ENCODE results near the gene STAB1. TPM values are rescaled to one million over a fixed set of nuclear protein-coding genes. Genes with fewer than 3 reads are reported as not detected.

Gene STAB1, protein sequence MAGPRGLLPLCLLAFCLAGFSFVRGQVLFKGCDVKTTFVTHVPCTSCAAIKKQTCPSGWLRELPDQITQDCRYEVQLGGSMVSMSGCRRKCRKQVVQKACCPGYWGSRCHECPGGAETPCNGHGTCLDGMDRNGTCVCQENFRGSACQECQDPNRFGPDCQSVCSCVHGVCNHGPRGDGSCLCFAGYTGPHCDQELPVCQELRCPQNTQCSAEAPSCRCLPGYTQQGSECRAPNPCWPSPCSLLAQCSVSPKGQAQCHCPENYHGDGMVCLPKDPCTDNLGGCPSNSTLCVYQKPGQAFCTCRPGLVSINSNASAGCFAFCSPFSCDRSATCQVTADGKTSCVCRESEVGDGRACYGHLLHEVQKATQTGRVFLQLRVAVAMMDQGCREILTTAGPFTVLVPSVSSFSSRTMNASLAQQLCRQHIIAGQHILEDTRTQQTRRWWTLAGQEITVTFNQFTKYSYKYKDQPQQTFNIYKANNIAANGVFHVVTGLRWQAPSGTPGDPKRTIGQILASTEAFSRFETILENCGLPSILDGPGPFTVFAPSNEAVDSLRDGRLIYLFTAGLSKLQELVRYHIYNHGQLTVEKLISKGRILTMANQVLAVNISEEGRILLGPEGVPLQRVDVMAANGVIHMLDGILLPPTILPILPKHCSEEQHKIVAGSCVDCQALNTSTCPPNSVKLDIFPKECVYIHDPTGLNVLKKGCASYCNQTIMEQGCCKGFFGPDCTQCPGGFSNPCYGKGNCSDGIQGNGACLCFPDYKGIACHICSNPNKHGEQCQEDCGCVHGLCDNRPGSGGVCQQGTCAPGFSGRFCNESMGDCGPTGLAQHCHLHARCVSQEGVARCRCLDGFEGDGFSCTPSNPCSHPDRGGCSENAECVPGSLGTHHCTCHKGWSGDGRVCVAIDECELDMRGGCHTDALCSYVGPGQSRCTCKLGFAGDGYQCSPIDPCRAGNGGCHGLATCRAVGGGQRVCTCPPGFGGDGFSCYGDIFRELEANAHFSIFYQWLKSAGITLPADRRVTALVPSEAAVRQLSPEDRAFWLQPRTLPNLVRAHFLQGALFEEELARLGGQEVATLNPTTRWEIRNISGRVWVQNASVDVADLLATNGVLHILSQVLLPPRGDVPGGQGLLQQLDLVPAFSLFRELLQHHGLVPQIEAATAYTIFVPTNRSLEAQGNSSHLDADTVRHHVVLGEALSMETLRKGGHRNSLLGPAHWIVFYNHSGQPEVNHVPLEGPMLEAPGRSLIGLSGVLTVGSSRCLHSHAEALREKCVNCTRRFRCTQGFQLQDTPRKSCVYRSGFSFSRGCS (N-terminal part only)
- total RNA-seq (1,000 to 10,000 TPM in 1 of 7 donors, 100 to 1,000 TPM in 6; 351 to 1,070 (median 406) TPM), polyA plus RNA-seq (1,000 to 10,000 TPM in 2 of 3 donors, 100 to 1,000 TPM in 1; 287 to 1,994 (median 1,275) TPM)
- long read RNA-seq, donor 1, partial matches to known transcripts = 50 of 52 reads
- long read RNA-seq, donor 1, other reads (novel, unspliced or antisense) = 0 of 52 reads
- long read RNA-seq, donor 2, partial matches to known transcripts = 6 of 8 reads
- long read RNA-seq, donor 2, other reads (novel, unspliced or antisense) = 0 of 8 reads

- H3K4me1 ChIP-seq = peaks cover 26 to 97% (median 69%) of the 10 kb centered on the region in 6 donors
- 19 to 36% (median 23%) methylated on average over 13 to 25 of the region's 25 CpGs for WGBS, 5 donors
- DNase-seq = peak; percentile 88
- H3K36me3 ChIP-seq = peaks cover 0 to 50% (median 28%) of the 10 kb centered on the region in 6 donors
- intact Hi-C loops (cut with DNase I; ENCODE audit: low total_unique reads) = no loop called here
- TF ChIP-seq POLR2A (IDR thresholded peaks at IDR 0.05) = no peak
- TF ChIP-seq, protein P1, sequence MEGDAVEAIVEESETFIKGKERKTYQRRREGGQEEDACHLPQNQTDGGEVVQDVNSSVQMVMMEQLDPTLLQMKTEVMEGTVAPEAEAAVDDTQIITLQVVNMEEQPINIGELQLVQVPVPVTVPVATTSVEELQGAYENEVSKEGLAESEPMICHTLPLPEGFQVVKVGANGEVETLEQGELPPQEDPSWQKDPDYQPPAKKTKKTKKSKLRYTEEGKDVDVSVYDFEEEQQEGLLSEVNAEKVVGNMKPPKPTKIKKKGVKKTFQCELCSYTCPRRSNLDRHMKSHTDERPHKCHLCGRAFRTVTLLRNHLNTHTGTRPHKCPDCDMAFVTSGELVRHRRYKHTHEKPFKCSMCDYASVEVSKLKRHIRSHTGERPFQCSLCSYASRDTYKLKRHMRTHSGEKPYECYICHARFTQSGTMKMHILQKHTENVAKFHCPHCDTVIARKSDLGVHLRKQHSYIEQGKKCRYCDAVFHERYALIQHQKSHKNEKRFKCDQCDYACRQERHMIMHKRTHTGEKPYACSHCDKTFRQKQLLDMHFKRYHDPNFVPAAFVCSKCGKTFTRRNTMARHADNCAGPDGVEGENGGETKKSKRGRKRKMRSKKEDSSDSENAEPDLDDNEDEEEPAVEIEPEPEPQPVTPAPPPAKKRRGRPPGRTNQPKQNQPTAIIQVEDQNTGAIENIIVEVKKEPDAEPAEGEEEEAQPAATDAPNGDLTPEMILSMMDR (IDR thresholded peaks at IDR 0.05 in 8 of 11, conservative IDR thresholded peaks at IDR 0.05 in 3 of 11) = no peak
- peak; percentile 84 to 91 (median 89) for TF ChIP-seq POLR2AphosphoS5 (IDR thresholded peaks at IDR 0.05)
- H3K4me3 ChIP-seq = peak within 1 kb of the TSS; percentile 37 to 73 (median 54)
- H3K27ac ChIP-seq = peak within 1 kb of the TSS; percentile 5 to 88 (median 84)
- peaks cover 0 to 11% (median 0%) of the 10 kb centered on the region in 7 donors for H3K27me3 ChIP-seq (replicated peaks in 1 of 7)
- no peaks in the 10 kb centered on the region for H3K9me3 ChIP-seq
These were observed at the start of gene STAB1 for GRCh38 chr3:52494886-52495495. STAB1 (plus strand) TSS chr3:52495338; CDS start chr3:52495414, 76 bp downstream.

DNA sequence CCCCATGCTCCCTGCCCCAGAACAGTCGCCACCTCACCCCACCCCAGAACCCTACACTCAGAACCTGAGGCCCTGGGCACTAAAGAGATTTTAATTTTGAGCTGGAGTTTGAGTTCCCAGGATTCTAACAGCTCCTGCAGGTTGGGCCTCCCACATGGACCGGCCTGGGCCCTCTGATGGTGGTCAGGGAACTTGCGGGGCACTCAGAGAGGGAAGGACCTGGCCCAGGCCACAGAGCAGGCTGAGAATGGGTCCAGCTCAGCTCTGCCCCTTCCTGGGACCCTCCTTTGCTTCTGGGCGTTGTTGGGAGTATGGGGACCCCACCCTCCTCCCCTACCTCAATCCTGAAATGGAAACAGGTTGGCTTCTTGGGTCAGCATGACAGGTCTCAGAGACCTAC lies 49.1 kb upstream of the STAB1 start:
- no peak overlapping the region for H3K27ac ChIP-seq
- DNase-seq = peak; percentile 50
- TF ChIP-seq, protein P1 (IDR thresholded peaks at IDR 0.05 in 8 of 11, conservative IDR thresholded peaks at IDR 0.05 in 3 of 11) = no peak
- TF ChIP-seq POLR2AphosphoS5 (IDR thresholded peaks at IDR 0.05) (no peak), POLR2A (IDR thresholded peaks at IDR 0.05) (no peak)

GRCh38 chr3:52446631-52447511 lies 48.3 kb upstream of the STAB1 start:
- Histone ChIP-seq H3K4me3 (no peak overlapping the region), H3K27me3 (replicated peaks in 1 of 7) (no peaks in the 10 kb centered on the region), H3K9me3 (no peaks in the 10 kb centered on the region), H3K36me3 (no peaks in the 10 kb centered on the region), H3K4me1 (peaks cover 0 to 24% (median 17%) of the 10 kb centered on the region in 6 donors), H3K27ac (no peak overlapping the region)
- TF ChIP-seq POLR2A (IDR thresholded peaks at IDR 0.05) (no peak), POLR2AphosphoS5 (IDR thresholded peaks at IDR 0.05) (no peak)
- TF ChIP-seq, protein P1 (IDR thresholded peaks at IDR 0.05 in 8 of 11, conservative IDR thresholded peaks at IDR 0.05 in 3 of 11) = peak; percentile 89 to 100 (median 98)
- peak; percentile 87 for DNase-seq
- intact Hi-C loops (cut with DNase I; ENCODE audit: low total_unique reads) = no loop called here
- 23 to 38% (median 37%) methylated on average over 9 to 13 of the region's 13 CpGs for WGBS, 5 donors

More for the DNA sequence above, 49.1 kb upstream of the STAB1 start:
- Histone ChIP-seq H3K9me3 (no peaks in the 10 kb centered on the region), H3K36me3 (no peaks in the 10 kb centered on the region), H3K27me3 (replicated peaks in 1 of 7) (no peaks in the 10 kb centered on the region), H3K4me1 (peaks cover 0 to 24% (median 17%) of the 10 kb centered on the region in 6 donors), H3K4me3 (no peak overlapping the region)
- intact Hi-C loops (cut with DNase I; ENCODE audit: low total_unique reads) = no loop called here
- 82 to 94% (median 90%) methylated on average over 3 to 4 of the region's 4 CpGs for WGBS, 5 donors
